Measurements from ENCODE around the gene PWWP2B. TPM values are rescaled to one million over a fixed set of nuclear protein-coding genes. Genes with fewer than 3 reads are reported as not detected.

PWWP2B gene
- total and polyA plus RNA-seq, 11 donors = 10.5 to 23.5 (median 15.3) TPM

DNA sequence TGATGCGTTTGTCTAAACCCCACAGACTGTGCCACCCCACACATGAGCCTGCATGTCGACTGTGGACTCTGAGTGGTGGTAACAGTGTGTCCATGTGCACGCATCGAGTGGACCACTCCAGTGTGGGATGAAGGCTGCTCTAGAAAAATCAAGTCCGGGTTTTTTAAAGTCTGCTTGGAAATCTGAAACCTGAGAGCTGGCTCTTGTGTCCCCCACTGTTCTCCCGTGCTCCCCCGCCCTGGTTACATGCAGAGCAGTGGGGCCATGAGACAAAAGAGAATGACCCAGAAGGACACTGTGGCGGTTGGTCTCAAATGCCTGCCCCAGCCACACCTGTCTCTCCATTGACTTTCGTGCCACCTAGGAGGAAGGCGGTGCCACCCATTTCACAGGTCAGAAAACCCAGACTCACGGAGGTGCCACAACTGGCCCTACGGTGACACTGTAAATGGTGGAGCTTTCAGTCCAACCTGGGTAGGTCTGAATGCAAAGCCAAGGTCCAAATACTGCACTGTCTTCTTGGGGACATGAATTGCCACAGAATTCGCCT, 27.3 kb upstream of the PWWP2B start:
- DNase-seq = peak in 1 of 5 donors; percentile 47
- Histone ChIP-seq H3K4me3 (no peak overlapping the region), H3K4me1 (no peaks in the 10 kb centered on the region), H3K36me3 (peaks cover 0 to 25% (median 18%) of the 10 kb centered on the region in 9 donors), H3K27me3 (no peaks in the 10 kb centered on the region), H3K27ac (no peak overlapping the region), H3K9me3 (peaks cover 0 to 10% (median 0%) of the 10 kb centered on the region in 12 donors)
- 90 to 96% (median 93%) methylated on average over 12 to 13 of the region's 13 CpGs for WGBS, 4 donors
- TF ChIP-seq, protein P1, sequence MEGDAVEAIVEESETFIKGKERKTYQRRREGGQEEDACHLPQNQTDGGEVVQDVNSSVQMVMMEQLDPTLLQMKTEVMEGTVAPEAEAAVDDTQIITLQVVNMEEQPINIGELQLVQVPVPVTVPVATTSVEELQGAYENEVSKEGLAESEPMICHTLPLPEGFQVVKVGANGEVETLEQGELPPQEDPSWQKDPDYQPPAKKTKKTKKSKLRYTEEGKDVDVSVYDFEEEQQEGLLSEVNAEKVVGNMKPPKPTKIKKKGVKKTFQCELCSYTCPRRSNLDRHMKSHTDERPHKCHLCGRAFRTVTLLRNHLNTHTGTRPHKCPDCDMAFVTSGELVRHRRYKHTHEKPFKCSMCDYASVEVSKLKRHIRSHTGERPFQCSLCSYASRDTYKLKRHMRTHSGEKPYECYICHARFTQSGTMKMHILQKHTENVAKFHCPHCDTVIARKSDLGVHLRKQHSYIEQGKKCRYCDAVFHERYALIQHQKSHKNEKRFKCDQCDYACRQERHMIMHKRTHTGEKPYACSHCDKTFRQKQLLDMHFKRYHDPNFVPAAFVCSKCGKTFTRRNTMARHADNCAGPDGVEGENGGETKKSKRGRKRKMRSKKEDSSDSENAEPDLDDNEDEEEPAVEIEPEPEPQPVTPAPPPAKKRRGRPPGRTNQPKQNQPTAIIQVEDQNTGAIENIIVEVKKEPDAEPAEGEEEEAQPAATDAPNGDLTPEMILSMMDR (IDR thresholded peaks at IDR 0.05) = no peak
- no peak for TF ChIP-seq POLR2A (IDR thresholded peaks at IDR 0.05)
- intact Hi-C loops (cut with DNase I) = no loop called here
- no peak for ATAC-seq

DNA sequence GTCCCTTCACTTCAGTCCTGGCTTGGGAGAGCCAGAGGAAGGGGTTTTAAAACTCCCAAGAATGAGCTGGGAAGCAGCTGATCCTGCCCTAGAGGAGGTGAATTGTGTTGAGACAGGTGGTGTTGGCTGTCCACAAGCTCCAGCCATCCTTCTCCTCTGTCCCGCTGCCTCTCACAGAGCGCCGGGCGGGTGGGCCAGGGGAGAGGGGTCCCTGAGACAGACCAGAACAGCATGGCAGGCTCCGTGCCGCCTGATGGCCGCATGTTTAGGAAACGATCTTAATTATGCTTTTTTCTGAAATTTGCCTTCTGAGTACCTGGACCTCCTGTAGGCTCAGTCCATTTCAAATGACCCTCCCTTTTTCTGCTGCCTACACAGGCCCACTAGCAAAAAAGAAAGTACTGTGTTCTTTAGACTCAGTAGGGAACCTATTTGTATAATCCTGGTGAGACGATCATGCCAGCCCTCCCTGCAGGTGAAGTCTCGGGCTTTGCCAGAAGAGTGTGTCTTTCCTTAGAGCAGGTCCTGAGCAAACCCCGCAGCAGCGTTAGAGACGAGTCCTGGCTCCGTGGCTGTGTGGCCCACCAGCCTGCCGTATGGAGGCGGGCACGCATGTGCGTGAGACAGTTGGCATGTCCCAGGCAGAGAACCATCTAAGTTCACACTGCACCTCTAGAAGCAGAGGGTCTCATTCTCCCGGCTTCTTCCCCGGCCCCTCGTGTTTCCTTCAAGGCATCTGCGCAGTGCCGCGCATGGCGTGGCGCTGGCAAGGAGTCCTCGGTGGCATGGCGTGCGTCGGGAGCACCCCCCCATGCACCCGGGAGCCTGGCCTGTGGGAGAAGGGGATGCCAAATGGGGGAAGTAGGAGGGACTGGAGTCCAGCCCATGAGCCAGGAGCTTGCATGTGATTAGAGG, 26.3 kb upstream of the PWWP2B start:
- Histone ChIP-seq H3K27ac (no peak overlapping the region), H3K27me3 (no peaks in the 10 kb centered on the region), H3K4me1 (peaks cover 0 to 6% (median 0%) of the 10 kb centered on the region in 12 donors), H3K9me3 (peaks cover 0 to 10% (median 0%) of the 10 kb centered on the region in 12 donors), H3K4me3 (no peak overlapping the region), H3K36me3 (peaks cover 0 to 24% (median 14%) of the 10 kb centered on the region in 9 donors)
- intact Hi-C loops (cut with DNase I) = no loop called here
- no peak for TF ChIP-seq POLR2A (IDR thresholded peaks at IDR 0.05)
- TF ChIP-seq, protein P1 (IDR thresholded peaks at IDR 0.05) = no peak
- ATAC-seq = no peak
- 95 to 97% (median 96%) methylated on average over 29 to 31 of the region's 31 CpGs for WGBS, 4 donors
- DNase-seq = peak in 2 of 5 donors; percentile 10 to 44

DNA sequence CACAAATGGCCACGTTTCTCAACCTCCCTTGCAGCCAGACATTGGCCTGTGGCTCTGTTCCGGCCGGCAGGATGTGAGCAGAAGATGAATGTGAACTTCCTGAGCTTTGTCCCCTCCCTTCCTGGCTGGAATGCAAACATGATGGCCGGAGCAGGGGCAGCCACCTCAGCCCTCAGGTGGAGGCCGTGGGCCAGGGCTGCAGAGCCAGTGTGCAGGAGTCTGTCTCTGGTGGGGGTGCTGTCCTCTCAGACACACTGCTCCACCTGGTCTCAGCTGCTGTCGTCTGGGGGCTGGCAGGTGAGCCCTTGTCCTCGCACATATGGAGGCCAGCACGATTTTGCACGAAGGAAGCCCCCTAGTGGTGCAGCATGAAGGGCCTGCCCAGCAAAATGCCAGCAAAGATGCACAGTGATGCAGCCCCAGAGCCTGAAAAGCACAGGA, 25.3 kb upstream of the PWWP2B start:
- no peak overlapping the region for H3K4me3 ChIP-seq
- ATAC-seq = no peak
- intact Hi-C loops (cut with DNase I) = no loop called here
- no peaks in the 10 kb centered on the region for H3K27me3 ChIP-seq
- TF ChIP-seq, protein P1 (IDR thresholded peaks at IDR 0.05) = peak in 2 of 12 donors; percentile 8 to 21
- no peak for TF ChIP-seq POLR2A (IDR thresholded peaks at IDR 0.05)
- peaks cover 0 to 10% (median 0%) of the 10 kb centered on the region in 12 donors for H3K9me3 ChIP-seq
- peak in 2 of 5 donors; percentile 7 to 40 for DNase-seq
- peaks cover 0 to 15% (median 4%) of the 10 kb centered on the region in 9 donors for H3K36me3 ChIP-seq
- 75 to 84% (median 78%) methylated on average over 5 to 9 of the region's 9 CpGs for WGBS, 4 donors
- peaks cover 0 to 16% (median 0%) of the 10 kb centered on the region in 12 donors for H3K4me1 ChIP-seq
- H3K27ac ChIP-seq = no peak overlapping the region

DNA sequence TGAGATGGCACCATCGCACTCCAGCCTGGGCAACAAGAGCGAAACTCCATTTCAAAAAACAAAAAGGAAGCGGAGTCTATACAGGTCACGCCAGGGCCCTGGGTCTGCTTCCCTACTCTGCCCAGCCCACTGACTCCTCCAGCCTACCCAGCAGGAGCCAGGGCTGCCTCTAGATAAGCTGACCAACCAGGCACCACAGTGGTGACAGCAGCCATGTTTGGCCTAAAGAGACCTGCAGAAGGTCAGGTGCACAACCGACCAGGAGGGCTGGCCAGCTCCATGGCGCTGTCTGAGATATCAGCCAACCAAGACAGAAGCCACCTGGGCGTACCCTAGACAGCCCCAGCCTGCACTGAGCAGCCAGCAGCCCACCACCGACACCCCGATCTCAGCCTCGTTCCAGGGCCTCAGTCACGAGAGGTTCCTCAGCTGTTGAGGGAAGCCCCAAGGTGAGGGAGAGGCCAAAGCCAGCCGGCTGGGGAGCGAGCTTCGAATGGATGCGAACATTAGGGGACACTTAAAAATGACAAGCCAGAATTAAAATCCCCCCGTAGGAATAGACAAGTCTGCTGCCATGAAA, 24.4 kb upstream of the PWWP2B start:
- TF ChIP-seq, protein P1 (IDR thresholded peaks at IDR 0.05) = no peak
- TF ChIP-seq POLR2A (IDR thresholded peaks at IDR 0.05) = no peak
- Histone ChIP-seq H3K4me1 (peaks cover 0 to 16% (median 0%) of the 10 kb centered on the region in 12 donors), H3K4me3 (no peak overlapping the region), H3K27me3 (no peaks in the 10 kb centered on the region), H3K36me3 (peaks cover 0 to 6% (median 0%) of the 10 kb centered on the region in 9 donors), H3K27ac (no peak overlapping the region), H3K9me3 (peaks cover 0 to 9% (median 0%) of the 10 kb centered on the region in 12 donors)
- intact Hi-C loops (cut with DNase I) = no loop called here
- ATAC-seq (no peak), DNase-seq (peak in 1 of 5 donors; percentile 45)
- WGBS, 4 donors = 87 to 92% (median 89%) methylated on average over 15 to 16 of the region's 16 CpGs

All from heart left ventricle (tissue), 16 donors.